ENCODE results near the gene PAPSS1.
"Not testable (repeated sequence)": the region's sequence is repeated elsewhere in the genome, so short reads cannot be mapped to it uniquely, and the experiment has no call there.

The PAPSS1 gene

GRCh38 chr4:107655289-107655688 is 64.7 kb downstream of the PAPSS1 start:
- Histone ChIP-seq H3K9me3 (ENCODE audit: insufficient read depth, low read depth, low read length) (no peaks in the 10 kb centered on the region), H3K36me3 (ENCODE audit: control insufficient read depth in 1 of 2, insufficient read depth in 2 of 2, low read length in 2 of 2) (no peaks in the 10 kb centered on the region), H3K27ac (ENCODE audit: low read depth, low read length) (no peak overlapping the region), H2BK5ac (ENCODE audit: low read depth, low read length, poor library complexity) (no peak overlapping the region), H3K4me2 (ENCODE audit: low read length) (no peak overlapping the region), H4K8ac (ENCODE audit: low read depth, low read length) (no peak overlapping the region), H3K14ac (ENCODE audit: low read length) (no peak overlapping the region), H3K4me1 (ENCODE audit: control insufficient read depth in 1 of 2, insufficient read depth in 2 of 2, low read length in 2 of 2) (no peaks in the 10 kb centered on the region), H3K27me3 (ENCODE audit: insufficient read depth, low read length) (no peaks in the 10 kb centered on the region), H3K79me1 (ENCODE audit: low read length) (no peaks in the 10 kb centered on the region), H4K91ac (ENCODE audit: low read depth, low read length) (no peak overlapping the region), H3K9ac (ENCODE audit: low read length) (no peak overlapping the region), H2AFZ (ENCODE audit: insufficient read depth, low read length, poor library complexity) (no peak overlapping the region), H3K79me2 (ENCODE audit: control insufficient read depth, insufficient read depth, low read length, poor library complexity) (no peaks in the 10 kb centered on the region), H2BK12ac (ENCODE audit: low read length) (no peak overlapping the region), H3K23ac (ENCODE audit: low read length) (no peak overlapping the region), H3K4me3 (ENCODE audit: low read depth, low read length) (no peak overlapping the region), H2BK120ac (ENCODE audit: insufficient read depth, low read length, poor library complexity) (no peak overlapping the region), H3K4ac (ENCODE audit: low read depth, low read length) (no peak overlapping the region), H3K18ac (ENCODE audit: low read length) (no peak overlapping the region), H4K12ac (ENCODE audit: low read depth, low read length) (no peak overlapping the region), H2AK5ac (ENCODE audit: low read length) (no peak overlapping the region)
- no peak for DNase-seq

- Histone ChIP-seq H2AK5ac (ENCODE audit: low read length) (no peak overlapping the region), H3K23ac (ENCODE audit: low read length) (no peak overlapping the region), H3K79me1 (ENCODE audit: low read length) (no peaks in the 10 kb centered on the region), H3K18ac (ENCODE audit: low read length) (no peak overlapping the region), H3K4me1 (ENCODE audit: control insufficient read depth in 1 of 2, insufficient read depth in 2 of 2, low read length in 2 of 2) (no peaks in the 10 kb centered on the region), H3K4me3 (ENCODE audit: low read depth, low read length) (no peak overlapping the region), H4K8ac (ENCODE audit: low read depth, low read length) (no peak overlapping the region), H4K12ac (ENCODE audit: low read depth, low read length) (no peak overlapping the region), H3K4ac (ENCODE audit: low read depth, low read length) (no peak overlapping the region), H2BK12ac (ENCODE audit: low read length) (no peak overlapping the region), H3K14ac (ENCODE audit: low read length) (no peak overlapping the region), H3K4me2 (ENCODE audit: low read length) (no peak overlapping the region), H2BK120ac (ENCODE audit: insufficient read depth, low read length, poor library complexity) (no peak overlapping the region), H3K27me3 (ENCODE audit: insufficient read depth, low read length) (no peaks in the 10 kb centered on the region), H3K9ac (ENCODE audit: low read length) (no peak overlapping the region), H2BK5ac (ENCODE audit: low read depth, low read length, poor library complexity) (no peak overlapping the region), H3K27ac (ENCODE audit: low read depth, low read length) (no peak overlapping the region), H3K9me3 (ENCODE audit: insufficient read depth, low read depth, low read length) (no peaks in the 10 kb centered on the region), H3K79me2 (ENCODE audit: control insufficient read depth, insufficient read depth, low read length, poor library complexity) (no peaks in the 10 kb centered on the region), H4K91ac (ENCODE audit: low read depth, low read length) (no peak overlapping the region), H2AFZ (ENCODE audit: insufficient read depth, low read length, poor library complexity) (no peak overlapping the region), H3K36me3 (ENCODE audit: control insufficient read depth in 1 of 2, insufficient read depth in 2 of 2, low read length in 2 of 2) (no peaks in the 10 kb centered on the region)
- DNase-seq: no peak
- WGBS (ENCODE audit: extremely low coverage, insufficient coverage, insufficient read length): no CpG with 5 or more reads among the region's 10 CpGs
Measured at GRCh38 chr4:107654694-107655093, 65.3 kb downstream of the PAPSS1 start.

- H3K27ac ChIP-seq (ENCODE audit: low read depth, low read length); H4K8ac ChIP-seq (ENCODE audit: low read depth, low read length); H3K36me3 ChIP-seq (ENCODE audit: control insufficient read depth in 1 of 2, insufficient read depth in 2 of 2, low read length in 2 of 2); H3K4ac ChIP-seq (ENCODE audit: low read depth, low read length); H4K91ac ChIP-seq (ENCODE audit: low read depth, low read length); H3K27me3 ChIP-seq (ENCODE audit: insufficient read depth, low read length); H3K79me2 ChIP-seq (ENCODE audit: control insufficient read depth, insufficient read depth, low read length, poor library complexity); H3K23ac ChIP-seq (ENCODE audit: low read length); H2BK120ac ChIP-seq (ENCODE audit: insufficient read depth, low read length, poor library complexity); H3K9ac ChIP-seq (ENCODE audit: low read length); H3K4me2 ChIP-seq (ENCODE audit: low read length); H4K12ac ChIP-seq (ENCODE audit: low read depth, low read length); H3K4me1 ChIP-seq (ENCODE audit: control insufficient read depth in 1 of 2, insufficient read depth in 2 of 2, low read length in 2 of 2); H2AK5ac ChIP-seq (ENCODE audit: low read length); H3K9me3 ChIP-seq (ENCODE audit: insufficient read depth, low read depth, low read length); H2BK12ac ChIP-seq (ENCODE audit: low read length); H3K4me3 ChIP-seq (ENCODE audit: low read depth, low read length); H3K18ac ChIP-seq (ENCODE audit: low read length); H3K79me1 ChIP-seq (ENCODE audit: low read length); DNase-seq; H2AFZ ChIP-seq (ENCODE audit: insufficient read depth, low read length, poor library complexity); H3K14ac ChIP-seq (ENCODE audit: low read length); H2BK5ac ChIP-seq (ENCODE audit: low read depth, low read length, poor library complexity): not testable (repeated sequence)
- WGBS (ENCODE audit: extremely low coverage, insufficient coverage, insufficient read length): no CpG with 5 or more reads among the region's 3 CpGs
Measured at GRCh38 chr4:107651408-107651807, 68.6 kb downstream of the PAPSS1 start.

- Histone ChIP-seq H3K4me1 (ENCODE audit: control insufficient read depth in 1 of 2, insufficient read depth in 2 of 2, low read length in 2 of 2) (peaks cover 0 to 3% of the 10 kb centered on the region in 2 experiments), H3K79me2 (ENCODE audit: control insufficient read depth, insufficient read depth, low read length, poor library complexity) (no peaks in the 10 kb centered on the region), H3K27me3 (ENCODE audit: insufficient read depth, low read length) (no peaks in the 10 kb centered on the region), H3K79me1 (ENCODE audit: low read length) (no peaks in the 10 kb centered on the region), H3K4me3 (ENCODE audit: low read depth, low read length) (no peak overlapping the region), H4K8ac (ENCODE audit: low read depth, low read length) (no peak overlapping the region), H3K9me3 (ENCODE audit: insufficient read depth, low read depth, low read length) (no peaks in the 10 kb centered on the region), H2BK120ac (ENCODE audit: insufficient read depth, low read length, poor library complexity) (no peak overlapping the region), H3K23ac (ENCODE audit: low read length) (no peak overlapping the region), H3K18ac (ENCODE audit: low read length) (no peak overlapping the region), H3K14ac (ENCODE audit: low read length) (no peak overlapping the region), H3K36me3 (ENCODE audit: control insufficient read depth in 1 of 2, insufficient read depth in 2 of 2, low read length in 2 of 2) (peaks cover 0 to 2% of the 10 kb centered on the region in 2 experiments), H3K4me2 (ENCODE audit: low read length) (no peak overlapping the region), H2AK5ac (ENCODE audit: low read length) (no peak overlapping the region), H3K27ac (ENCODE audit: low read depth, low read length) (no peak overlapping the region), H3K4ac (ENCODE audit: low read depth, low read length) (no peak overlapping the region), H3K9ac (ENCODE audit: low read length) (no peak overlapping the region), H4K91ac (ENCODE audit: low read depth, low read length) (no peak overlapping the region), H2BK5ac (ENCODE audit: low read depth, low read length, poor library complexity) (no peak overlapping the region), H2BK12ac (ENCODE audit: low read length) (no peak overlapping the region), H2AFZ (ENCODE audit: insufficient read depth, low read length, poor library complexity) (no peak overlapping the region), H4K12ac (ENCODE audit: low read depth, low read length) (no peak overlapping the region)
- DNase-seq: no peak
Measured at GRCh38 chr4:107650251-107650650, 69.8 kb downstream of the PAPSS1 start.
